Measurements from ENCODE around the gene MYO18B. TPM values are rescaled to one million over a fixed set of nuclear protein-coding genes. Genes with fewer than 3 reads are reported as not detected.
A peak's percentile ranks its signal among the peaks of the same experiment; 100 is the strongest.

The MYO18B gene
- total RNA-seq, 1 donor from 2014 or later: 0.07 TPM

- Histone ChIP-seq H4K20me1 (ENCODE audit: insufficient read depth, low read length) (no peaks in the 10 kb centered on the region), H3K36me3 (ENCODE audit: insufficient read depth, low read length) (no peaks in the 10 kb centered on the region), H3K9me3 (ENCODE audit: insufficient read depth, low read depth, low read length) (no peaks in the 10 kb centered on the region), H3K27ac (ENCODE audit: low read depth, low read length) (no peak overlapping the region), H3K4me2 (ENCODE audit: low read length) (no peak overlapping the region), H3K79me2 (ENCODE audit: insufficient read depth, low read length) (no peaks in the 10 kb centered on the region), H3K4me3 (ENCODE audit: insufficient read depth, low read depth, low read length) (no peak overlapping the region), H3K9ac (ENCODE audit: low read length) (no peak overlapping the region), H3K4me1 (ENCODE audit: insufficient read depth, low read length) (no peaks in the 10 kb centered on the region), H3K27me3 (ENCODE audit: insufficient read depth, low read length) (no peaks in the 10 kb centered on the region), H2AFZ (ENCODE audit: low read depth, low read length) (no peak overlapping the region)
- no peak overlapping the region for H3K27ac Mint-ChIP-seq (ENCODE audit: unreplicated experiment)
- no peak overlapping the region for H3K4me3 Mint-ChIP-seq (ENCODE audit: unreplicated experiment)
- TF ChIP-seq EZH2 (IDR thresholded peaks at IDR 0.05; ENCODE audit: insufficient read depth, low read length): no peak
- TF ChIP-seq, protein P1, sequence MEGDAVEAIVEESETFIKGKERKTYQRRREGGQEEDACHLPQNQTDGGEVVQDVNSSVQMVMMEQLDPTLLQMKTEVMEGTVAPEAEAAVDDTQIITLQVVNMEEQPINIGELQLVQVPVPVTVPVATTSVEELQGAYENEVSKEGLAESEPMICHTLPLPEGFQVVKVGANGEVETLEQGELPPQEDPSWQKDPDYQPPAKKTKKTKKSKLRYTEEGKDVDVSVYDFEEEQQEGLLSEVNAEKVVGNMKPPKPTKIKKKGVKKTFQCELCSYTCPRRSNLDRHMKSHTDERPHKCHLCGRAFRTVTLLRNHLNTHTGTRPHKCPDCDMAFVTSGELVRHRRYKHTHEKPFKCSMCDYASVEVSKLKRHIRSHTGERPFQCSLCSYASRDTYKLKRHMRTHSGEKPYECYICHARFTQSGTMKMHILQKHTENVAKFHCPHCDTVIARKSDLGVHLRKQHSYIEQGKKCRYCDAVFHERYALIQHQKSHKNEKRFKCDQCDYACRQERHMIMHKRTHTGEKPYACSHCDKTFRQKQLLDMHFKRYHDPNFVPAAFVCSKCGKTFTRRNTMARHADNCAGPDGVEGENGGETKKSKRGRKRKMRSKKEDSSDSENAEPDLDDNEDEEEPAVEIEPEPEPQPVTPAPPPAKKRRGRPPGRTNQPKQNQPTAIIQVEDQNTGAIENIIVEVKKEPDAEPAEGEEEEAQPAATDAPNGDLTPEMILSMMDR (IDR thresholded peaks at IDR 0.05; ENCODE audit: insufficient read depth, low read depth, low read length): no peak
- DNase-seq (ENCODE audit: low read depth) (no peak), FAIRE-seq (no peak)
- peaks cover 2% of the 10 kb centered on the region for H3K27me3 Mint-ChIP-seq (ENCODE audit: low read depth, unreplicated experiment)
- no peaks in the 10 kb centered on the region for H3K9me3 Mint-ChIP-seq (ENCODE audit: unreplicated experiment)
- H3K36me3 Mint-ChIP-seq (ENCODE audit: low read depth, unreplicated experiment): peaks cover 2% of the 10 kb centered on the region
- no peaks in the 10 kb centered on the region for H3K4me1 Mint-ChIP-seq (ENCODE audit: low read depth, unreplicated experiment)
These were observed 45.2 kb upstream of the MYO18B start for GRCh38 chr22:25696763-25697162.

DNA sequence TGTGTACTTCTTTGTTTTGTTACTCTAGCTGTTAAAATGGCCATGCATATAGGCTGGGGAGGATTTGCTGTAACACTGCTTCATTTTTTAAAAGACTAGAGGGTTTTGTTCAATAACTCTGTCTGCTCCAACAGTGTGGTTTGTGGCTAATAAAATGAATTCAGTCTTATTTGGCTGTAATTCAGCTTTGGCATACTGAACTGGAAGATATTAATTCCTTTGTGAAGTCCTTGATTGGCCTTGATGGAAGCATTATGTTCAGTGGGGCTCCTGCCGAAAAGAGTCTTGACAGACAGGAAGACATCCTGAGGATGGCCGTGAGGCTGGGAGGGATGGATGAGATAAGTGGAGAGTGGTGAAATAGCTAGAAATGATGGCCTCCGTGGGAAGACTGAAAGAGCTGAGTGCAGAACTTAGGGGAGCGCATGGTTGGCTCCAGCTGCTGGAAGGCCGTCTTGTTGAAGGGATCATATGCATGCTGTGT lies 44.8 kb upstream of the MYO18B start:
- no peak overlapping the region for H3K27ac Mint-ChIP-seq (ENCODE audit: unreplicated experiment)
- H3K9me3 ChIP-seq (ENCODE audit: insufficient read depth, low read depth, low read length): no peaks in the 10 kb centered on the region
- TF ChIP-seq, protein P1 (IDR thresholded peaks at IDR 0.05; ENCODE audit: insufficient read depth, low read depth, low read length): no peak
- TF ChIP-seq EZH2 (IDR thresholded peaks at IDR 0.05; ENCODE audit: insufficient read depth, low read length): no peak

DNA sequence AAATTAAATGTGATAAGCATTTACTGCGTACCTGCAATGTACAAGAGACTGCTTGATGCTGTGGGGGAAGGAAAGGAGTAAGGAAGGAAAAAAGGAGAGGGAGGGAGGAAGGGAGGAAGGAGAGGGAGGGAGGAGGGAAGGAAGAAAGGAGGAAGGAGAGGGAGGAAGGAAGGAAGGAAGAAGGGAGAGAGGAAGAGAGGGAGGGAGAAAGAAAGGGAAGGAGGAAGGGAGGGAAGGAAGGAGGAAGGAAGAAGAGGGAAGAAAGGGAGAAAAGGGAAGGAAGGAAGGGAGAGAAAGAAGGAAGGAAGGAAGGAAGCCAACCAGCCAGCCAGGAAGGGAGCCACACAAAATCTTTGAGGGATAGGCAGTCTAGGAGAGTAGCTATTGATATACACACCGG lies 44.0 kb upstream of the MYO18B start:
- Mint-ChIP-seq H3K36me3 (ENCODE audit: low read depth, unreplicated experiment) (peaks cover 2% of the 10 kb centered on the region), H3K27ac (ENCODE audit: unreplicated experiment) (no peak overlapping the region), H3K4me1 (ENCODE audit: low read depth, unreplicated experiment) (peaks cover 3% of the 10 kb centered on the region), H3K27me3 (ENCODE audit: low read depth, unreplicated experiment) (peaks cover 2% of the 10 kb centered on the region), H3K4me3 (ENCODE audit: unreplicated experiment) (no peak overlapping the region), H3K9me3 (ENCODE audit: unreplicated experiment) (no peaks in the 10 kb centered on the region)
- TF ChIP-seq, protein P1 (IDR thresholded peaks at IDR 0.05; ENCODE audit: insufficient read depth, low read depth, low read length): no peak
- no peak for TF ChIP-seq EZH2 (IDR thresholded peaks at IDR 0.05; ENCODE audit: insufficient read depth, low read length)
- H3K4me3 ChIP-seq (ENCODE audit: insufficient read depth, low read depth, low read length): no peak overlapping the region
- FAIRE-seq (no peak), DNase-seq (ENCODE audit: low read depth) (no peak)
- no peaks in the 10 kb centered on the region for H3K27me3 ChIP-seq (ENCODE audit: insufficient read depth, low read length)
- H3K27ac ChIP-seq (ENCODE audit: low read depth, low read length): no peak overlapping the region
- H3K9ac ChIP-seq (ENCODE audit: low read length): no peak overlapping the region
- no peaks in the 10 kb centered on the region for H3K4me1 ChIP-seq (ENCODE audit: insufficient read depth, low read length)
- no peaks in the 10 kb centered on the region for H3K9me3 ChIP-seq (ENCODE audit: insufficient read depth, low read depth, low read length)
- H3K4me2 ChIP-seq (ENCODE audit: low read length): no peak overlapping the region
- no peaks in the 10 kb centered on the region for H4K20me1 ChIP-seq (ENCODE audit: insufficient read depth, low read length)
- H3K79me2 ChIP-seq (ENCODE audit: insufficient read depth, low read length): no peaks in the 10 kb centered on the region
- no peak overlapping the region for H2AFZ ChIP-seq (ENCODE audit: low read depth, low read length)
- no peaks in the 10 kb centered on the region for H3K36me3 ChIP-seq (ENCODE audit: insufficient read depth, low read length)

More for the DNA sequence above, 44.8 kb upstream of the MYO18B start:
- Mint-ChIP-seq H3K36me3 (ENCODE audit: low read depth, unreplicated experiment) (peaks cover 2% of the 10 kb centered on the region), H3K9me3 (ENCODE audit: unreplicated experiment) (no peaks in the 10 kb centered on the region), H3K27me3 (ENCODE audit: low read depth, unreplicated experiment) (peaks cover 2% of the 10 kb centered on the region), H3K4me3 (ENCODE audit: unreplicated experiment) (no peak overlapping the region), H3K4me1 (ENCODE audit: low read depth, unreplicated experiment) (no peaks in the 10 kb centered on the region)
- H3K36me3 ChIP-seq (ENCODE audit: insufficient read depth, low read length): no peaks in the 10 kb centered on the region
- H3K4me3 ChIP-seq (ENCODE audit: insufficient read depth, low read depth, low read length): no peak overlapping the region
- H3K9ac ChIP-seq (ENCODE audit: low read length): no peak overlapping the region
- H3K4me2 ChIP-seq (ENCODE audit: low read length): no peak overlapping the region
- DNase-seq (ENCODE audit: low read depth): peak; percentile 23
- no peaks in the 10 kb centered on the region for H4K20me1 ChIP-seq (ENCODE audit: insufficient read depth, low read length)
- no peaks in the 10 kb centered on the region for H3K79me2 ChIP-seq (ENCODE audit: insufficient read depth, low read length)
- no peaks in the 10 kb centered on the region for H3K27me3 ChIP-seq (ENCODE audit: insufficient read depth, low read length)
- H2AFZ ChIP-seq (ENCODE audit: low read depth, low read length): no peak overlapping the region
- FAIRE-seq: no peak
- no peaks in the 10 kb centered on the region for H3K4me1 ChIP-seq (ENCODE audit: insufficient read depth, low read length)
- H3K27ac ChIP-seq (ENCODE audit: low read depth, low read length): no peak overlapping the region

Measured in astrocyte (in vitro differentiated cells and primary cell).